ENCODE results near the gene ZFC3H1. TPM values are rescaled to one million over a fixed set of nuclear protein-coding genes. Genes with fewer than 3 reads are reported as not detected.

The ZFC3H1 gene
- total and polyA plus RNA-seq, 2 of the 13 experiments (the other 11 are each of a cell fraction or from before 2014, with no cell fraction given), result 17.1 to 38.3 TPM

DNA sequence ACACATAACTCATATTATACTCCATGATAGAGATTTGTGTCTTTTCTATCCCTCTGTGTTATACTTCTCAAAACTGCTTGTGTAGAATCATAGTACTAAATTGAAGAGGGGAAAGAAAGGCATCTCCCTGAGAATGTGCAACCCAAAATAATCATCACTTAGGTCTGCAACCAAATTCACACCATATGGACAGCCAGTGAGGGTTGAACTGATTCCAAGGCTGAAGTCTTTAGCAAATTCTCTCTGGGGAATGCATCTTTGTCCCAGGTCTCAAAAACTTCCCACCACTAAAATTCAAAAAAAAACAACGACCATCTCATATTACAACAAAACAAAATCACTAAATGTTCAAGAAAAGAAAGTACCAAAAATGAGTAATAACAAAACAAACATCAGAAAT, 11.0 kb downstream of the ZFC3H1 start:
- no peak for ATAC-seq
- Histone ChIP-seq H3K27me3 (ENCODE audit: control insufficient read depth in 1 of 2, insufficient read depth in 2 of 2, low read length in 2 of 2) (no peaks in the 10 kb centered on the region; a peak in 1 of 5 replicates), H4K20me1 (ENCODE audit: insufficient read depth, low read length) (no peaks in the 10 kb centered on the region; the same call in 1 of the 2 replicates), H3K4me2 (ENCODE audit: low read depth, low read length) (no peak overlapping the region), H3K9ac (ENCODE audit: insufficient read depth, low read depth, low read length) (no peak overlapping the region), H2AFZ (ENCODE audit: low read length) (no peak overlapping the region), H3K4me3 (replicated peaks in 1 of 3; ENCODE audit: insufficient read depth in 1 of 3, low read depth in 2 of 3, low read length in 3 of 3) (no peak overlapping the region), H3K4me1 (ENCODE audit: insufficient read depth, low read length) (peaks cover 26% of the 10 kb centered on the region), H3K27ac (ENCODE audit: extremely low read length, insufficient read depth, low read length) (no peak overlapping the region), H3K9me3 (ENCODE audit: low read length) (peaks cover 12% of the 10 kb centered on the region), H3K79me2 (ENCODE audit: insufficient read depth, low read length) (peaks cover 63% of the 10 kb centered on the region), H3K36me3 (replicated peaks in 1 of 2; ENCODE audit: control insufficient read depth in 1 of 2, insufficient read depth in 2 of 2, low read length in 2 of 2) (peaks cover 2 to 40% of the 10 kb centered on the region in 2 experiments)
- TF ChIP-seq SP1 (IDR thresholded peaks at IDR 0.05) (no peak), SP1 (CRISPR knock-in tag; IDR thresholded peaks at IDR 0.05) (no peak), USF2 (IDR thresholded peaks at IDR 0.05; ENCODE audit: low read depth, low read length) (no peak), USF2 (CRISPR knock-in tag; IDR thresholded peaks at IDR 0.05; ENCODE audit: borderline replicate concordance) (no peak), KDM6A (CRISPR knock-in tag; IDR thresholded peaks at IDR 0.05; ENCODE audit: low read depth) (no peak), U2AF2 (IDR thresholded peaks at IDR 0.05; ENCODE audit: low read depth, low read length) (no peak), TEF (CRISPR knock-in tag; IDR thresholded peaks at IDR 0.05) (no peak), ZNF549 (CRISPR knock-in tag; IDR thresholded peaks at IDR 0.05) (no peak), THYN1 (CRISPR knock-in tag; IDR thresholded peaks at IDR 0.05; ENCODE audit: borderline replicate concordance, low read depth) (no peak)
- TF ChIP-seq, protein P1, sequence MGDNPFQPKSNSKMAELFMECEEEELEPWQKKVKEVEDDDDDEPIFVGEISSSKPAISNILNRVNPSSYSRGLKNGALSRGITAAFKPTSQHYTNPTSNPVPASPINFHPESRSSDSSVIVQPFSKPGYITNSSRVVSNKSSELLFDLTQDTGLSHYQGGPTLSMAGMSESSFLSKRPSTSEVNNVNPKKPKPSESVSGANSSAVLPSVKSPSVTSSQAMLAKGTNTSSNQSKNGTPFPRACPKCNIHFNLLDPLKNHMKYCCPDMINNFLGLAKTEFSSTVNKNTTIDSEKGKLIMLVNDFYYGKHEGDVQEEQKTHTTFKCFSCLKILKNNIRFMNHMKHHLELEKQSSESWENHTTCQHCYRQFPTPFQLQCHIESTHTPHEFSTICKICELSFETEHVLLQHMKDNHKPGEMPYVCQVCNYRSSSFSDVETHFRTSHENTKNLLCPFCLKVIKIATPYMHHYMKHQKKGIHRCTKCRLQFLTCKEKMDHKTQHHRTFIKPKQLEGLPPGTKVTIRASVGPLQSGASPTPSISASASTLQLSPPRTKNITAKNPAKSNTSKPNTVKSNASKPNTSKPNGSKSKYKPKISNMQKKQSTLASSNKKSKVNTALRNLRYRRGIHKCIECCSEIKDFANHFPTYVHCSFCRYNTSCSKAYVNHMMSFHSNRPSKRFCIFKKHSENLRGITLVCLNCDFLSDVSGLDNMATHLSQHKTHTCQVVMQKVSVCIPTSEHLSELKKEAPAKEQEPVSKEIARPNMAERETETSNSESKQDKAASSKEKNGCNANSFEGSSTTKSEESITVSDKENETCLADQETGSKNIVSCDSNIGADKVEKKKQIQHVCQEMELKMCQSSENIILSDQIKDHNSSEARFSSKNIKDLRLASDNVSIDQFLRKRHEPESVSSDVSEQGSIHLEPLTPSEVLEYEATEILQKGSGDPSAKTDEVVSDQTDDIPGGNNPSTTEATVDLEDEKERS (CRISPR knock-in tag; IDR thresholded peaks at IDR 0.05), result no peak
- CTCF ChIA-PET (ENCODE audit: low intra/inter-chr PET ratio, low total read pairs), result no interaction called here
- intact Hi-C loops (cut with micrococcal nuclease; ENCODE audit: unreplicated experiment), result no loop called here
- FAIRE-seq, result no peak
- POLR2A ChIA-PET, result no interaction called here
- no peak for DNase-seq (ENCODE audit: low spot score)
- 94% methylated on average over 1 of the region's 1 CpG for WGBS (ENCODE audit: low lambda C conversion rate)
- BruUV-seq (replicated peaks), result TSS peak; percentile 14
- in situ Hi-C loops (cut with HindIII; ENCODE audit: extremely low pct_ligation_motif_present, low pct_unique_long_range_greater_than_20kb), result no loop called here

All from HepG2 (cell line).